A549 (cell line): ENCODE data around the gene CACNA1I.

Source experiments
- BCL3 ChIP-seq: fragments of >200 bp; sonication (Bioruptor Twin); formaldehyde crosslinking; IDR thresholded peaks from 3 replicates; pipeline ENCODE4 v1.6.1; 2016
- CBX8 ChIP-seq: fragments of 200-600 bp; sonication (generic); IDR thresholded peaks from 2 replicates; pipeline ENCODE4 v1.6.1; 2016
- EHMT2 ChIP-seq: fragments of 200-600 bp; sonication (generic); IDR thresholded peaks from 2 replicates; pipeline ENCODE4 v1.6.1; 2016; ENCODE audit warnings: antibody characterized with exemption, low read depth, mild to moderate bottlenecking, moderate library complexity
- JUN ChIP-seq, 2 experiments: fragments of >200 bp; sonication (Bioruptor Twin); formaldehyde crosslinking; IDR thresholded peaks; 2 replicates in 1 of 2; 3 replicates in 1 of 2; pipeline ENCODE4 v1.6.1; 2016 to 2017
- POLR2A ChIP-seq: IDR thresholded peaks from 2 replicates; pipeline ENCODE4 v1.6.1; 2012; ENCODE audit warnings: mild to moderate bottlenecking, low read length
- RAD21 ChIP-seq, 2 experiments: fragments of >200 bp in 1 of 2; sonication (Bioruptor Twin) in 1 of 2; formaldehyde crosslinking in 1 of 2; IDR thresholded peaks in 1 of 2; conservative IDR thresholded peaks in 1 of 2; 2 replicates in 1 of 2; 3 replicates in 1 of 2; pipeline ENCODE4 v1.6.1; 2012 to 2018; ENCODE audit warnings: inconsistent platforms in 1 of 2
- RARB ChIP-seq: fragments of 250-450 bp; sonication (Bioruptor Pico); IDR thresholded peaks from 2 replicates; pipeline ENCODE4 v1.8.0; 2021; ENCODE audit warnings: mild to moderate bottlenecking, moderate library complexity
- ZSCAN20 ChIP-seq: fragments of 250-450 bp; sonication (Bioruptor Pico); IDR thresholded peaks from 2 replicates; pipeline ENCODE4 v1.8.0; 2022; ENCODE audit warnings: mild to moderate bottlenecking, moderate library complexity
- TF ChIP-seq, protein P1 (sequence below): fragments of >200 bp; sonication (Bioruptor Twin); formaldehyde crosslinking; IDR thresholded peaks from 3 replicates; pipeline ENCODE4 v1.5.1; 2016
- TF ChIP-seq, protein P2 (sequence below): fragments of 450-650 bp; IDR thresholded peaks from 2 replicates; pipeline ENCODE4 v1.6.1; 2014; ENCODE audit warnings: antibody characterized with exemption
- TF ChIP-seq, protein P3 (sequence below): fragments of 150-350 bp; IDR thresholded peaks from 2 replicates; pipeline ENCODE4 v1.6.1; 2014; ENCODE audit warnings: low read depth, mild to moderate bottlenecking, low read length
- TF ChIP-seq, protein P4 (sequence below): fragments of 200-600 bp; sonication (generic); IDR thresholded peaks from 2 replicates; pipeline ENCODE4 v1.6.1; 2016; ENCODE audit warnings: antibody characterized with exemption, mild to moderate bottlenecking, moderate library complexity

- TF ChIP-seq, protein P1, sequence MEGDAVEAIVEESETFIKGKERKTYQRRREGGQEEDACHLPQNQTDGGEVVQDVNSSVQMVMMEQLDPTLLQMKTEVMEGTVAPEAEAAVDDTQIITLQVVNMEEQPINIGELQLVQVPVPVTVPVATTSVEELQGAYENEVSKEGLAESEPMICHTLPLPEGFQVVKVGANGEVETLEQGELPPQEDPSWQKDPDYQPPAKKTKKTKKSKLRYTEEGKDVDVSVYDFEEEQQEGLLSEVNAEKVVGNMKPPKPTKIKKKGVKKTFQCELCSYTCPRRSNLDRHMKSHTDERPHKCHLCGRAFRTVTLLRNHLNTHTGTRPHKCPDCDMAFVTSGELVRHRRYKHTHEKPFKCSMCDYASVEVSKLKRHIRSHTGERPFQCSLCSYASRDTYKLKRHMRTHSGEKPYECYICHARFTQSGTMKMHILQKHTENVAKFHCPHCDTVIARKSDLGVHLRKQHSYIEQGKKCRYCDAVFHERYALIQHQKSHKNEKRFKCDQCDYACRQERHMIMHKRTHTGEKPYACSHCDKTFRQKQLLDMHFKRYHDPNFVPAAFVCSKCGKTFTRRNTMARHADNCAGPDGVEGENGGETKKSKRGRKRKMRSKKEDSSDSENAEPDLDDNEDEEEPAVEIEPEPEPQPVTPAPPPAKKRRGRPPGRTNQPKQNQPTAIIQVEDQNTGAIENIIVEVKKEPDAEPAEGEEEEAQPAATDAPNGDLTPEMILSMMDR = no peak
- no peak for TF ChIP-seq POLR2A
- TF ChIP-seq, protein P2, sequence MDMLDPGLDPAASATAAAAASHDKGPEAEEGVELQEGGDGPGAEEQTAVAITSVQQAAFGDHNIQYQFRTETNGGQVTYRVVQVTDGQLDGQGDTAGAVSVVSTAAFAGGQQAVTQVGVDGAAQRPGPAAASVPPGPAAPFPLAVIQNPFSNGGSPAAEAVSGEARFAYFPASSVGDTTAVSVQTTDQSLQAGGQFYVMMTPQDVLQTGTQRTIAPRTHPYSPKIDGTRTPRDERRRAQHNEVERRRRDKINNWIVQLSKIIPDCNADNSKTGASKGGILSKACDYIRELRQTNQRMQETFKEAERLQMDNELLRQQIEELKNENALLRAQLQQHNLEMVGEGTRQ = no peak
- TF ChIP-seq, protein P3, sequence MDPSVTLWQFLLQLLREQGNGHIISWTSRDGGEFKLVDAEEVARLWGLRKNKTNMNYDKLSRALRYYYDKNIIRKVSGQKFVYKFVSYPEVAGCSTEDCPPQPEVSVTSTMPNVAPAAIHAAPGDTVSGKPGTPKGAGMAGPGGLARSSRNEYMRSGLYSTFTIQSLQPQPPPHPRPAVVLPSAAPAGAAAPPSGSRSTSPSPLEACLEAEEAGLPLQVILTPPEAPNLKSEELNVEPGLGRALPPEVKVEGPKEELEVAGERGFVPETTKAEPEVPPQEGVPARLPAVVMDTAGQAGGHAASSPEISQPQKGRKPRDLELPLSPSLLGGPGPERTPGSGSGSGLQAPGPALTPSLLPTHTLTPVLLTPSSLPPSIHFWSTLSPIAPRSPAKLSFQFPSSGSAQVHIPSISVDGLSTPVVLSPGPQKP = no peak
- TF ChIP-seq BCL3 = no peak
- TF ChIP-seq RAD21 (conservative IDR thresholded peaks at IDR 0.05 in 1 of 2, IDR thresholded peaks at IDR 0.05 in 1 of 2) = no peak
- TF ChIP-seq RARB = no peak
- TF ChIP-seq ZSCAN20 = no peak
- TF ChIP-seq, protein P4, sequence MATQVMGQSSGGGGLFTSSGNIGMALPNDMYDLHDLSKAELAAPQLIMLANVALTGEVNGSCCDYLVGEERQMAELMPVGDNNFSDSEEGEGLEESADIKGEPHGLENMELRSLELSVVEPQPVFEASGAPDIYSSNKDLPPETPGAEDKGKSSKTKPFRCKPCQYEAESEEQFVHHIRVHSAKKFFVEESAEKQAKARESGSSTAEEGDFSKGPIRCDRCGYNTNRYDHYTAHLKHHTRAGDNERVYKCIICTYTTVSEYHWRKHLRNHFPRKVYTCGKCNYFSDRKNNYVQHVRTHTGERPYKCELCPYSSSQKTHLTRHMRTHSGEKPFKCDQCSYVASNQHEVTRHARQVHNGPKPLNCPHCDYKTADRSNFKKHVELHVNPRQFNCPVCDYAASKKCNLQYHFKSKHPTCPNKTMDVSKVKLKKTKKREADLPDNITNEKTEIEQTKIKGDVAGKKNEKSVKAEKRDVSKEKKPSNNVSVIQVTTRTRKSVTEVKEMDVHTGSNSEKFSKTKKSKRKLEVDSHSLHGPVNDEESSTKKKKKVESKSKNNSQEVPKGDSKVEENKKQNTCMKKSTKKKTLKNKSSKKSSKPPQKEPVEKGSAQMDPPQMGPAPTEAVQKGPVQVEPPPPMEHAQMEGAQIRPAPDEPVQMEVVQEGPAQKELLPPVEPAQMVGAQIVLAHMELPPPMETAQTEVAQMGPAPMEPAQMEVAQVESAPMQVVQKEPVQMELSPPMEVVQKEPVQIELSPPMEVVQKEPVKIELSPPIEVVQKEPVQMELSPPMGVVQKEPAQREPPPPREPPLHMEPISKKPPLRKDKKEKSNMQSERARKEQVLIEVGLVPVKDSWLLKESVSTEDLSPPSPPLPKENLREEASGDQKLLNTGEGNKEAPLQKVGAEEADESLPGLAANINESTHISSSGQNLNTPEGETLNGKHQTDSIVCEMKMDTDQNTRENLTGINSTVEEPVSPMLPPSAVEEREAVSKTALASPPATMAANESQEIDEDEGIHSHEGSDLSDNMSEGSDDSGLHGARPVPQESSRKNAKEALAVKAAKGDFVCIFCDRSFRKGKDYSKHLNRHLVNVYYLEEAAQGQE = no peak
- no peak for TF ChIP-seq CBX8
- no peak for TF ChIP-seq JUN (IDR thresholded peaks at IDR 0.05)
- TF ChIP-seq EHMT2 = no peak
These were observed 23.4 kb downstream of the CACNA1I start for GRCh38 chr22:39593931-39594285.
